GM18505 (cell line): ENCODE data around the gene AHRR.
"Not testable (repeated sequence)": the region's sequence is repeated elsewhere in the genome, so short reads cannot be mapped to it uniquely, and the experiment has no call there.

ENCODE experiments used
- ATAC-seq: cut with Tn5 transposase; IDR thresholded peaks from one replicate; pipeline ENCODE4 v1.9.1; 2021; ENCODE audit not compliant: unreplicated experiment
- POLR2A ChIP-seq: IDR thresholded peaks from 4 replicates; pipeline ENCODE4 v1.6.1; 2011; ENCODE audit warnings: borderline replicate concordance; ENCODE audit not compliant: insufficient read depth, insufficient read length; ENCODE audit errors: extremely low read depth

The AHRR gene

GRCh38 chr5:466661-467310 lies 145.3 kb downstream of the AHRR start:
- no peak for ATAC-seq

DNA sequence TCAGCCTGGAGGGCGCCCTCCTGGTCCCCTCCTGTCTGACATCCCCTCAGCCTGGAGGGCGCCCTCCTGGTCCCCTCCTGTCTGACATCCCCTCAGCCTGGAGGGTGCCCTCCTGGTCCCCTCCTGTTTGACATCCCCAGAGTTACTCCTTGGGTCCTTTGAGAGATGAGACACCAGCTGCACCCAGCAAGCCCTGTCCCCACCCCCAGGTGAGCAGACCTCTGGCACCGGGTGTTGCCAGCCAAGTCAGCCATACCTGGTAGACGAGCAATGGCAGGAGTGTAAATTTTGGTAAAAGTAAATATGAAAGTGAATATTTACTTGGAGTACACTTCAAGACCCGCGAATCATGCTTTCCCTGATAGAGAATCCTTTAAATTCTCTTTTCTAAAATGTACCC lies 146.9 kb downstream of the AHRR start:
- TF ChIP-seq POLR2A: no peak
- no peak for ATAC-seq

More at GRCh38 chr5:466661-467310, 145.3 kb downstream of the AHRR start:
- TF ChIP-seq POLR2A: no peak

- ATAC-seq: no peak
- no peak for TF ChIP-seq POLR2A
Measured at GRCh38 chr5:469752-470483, 148.4 kb downstream of the AHRR start.

DNA sequence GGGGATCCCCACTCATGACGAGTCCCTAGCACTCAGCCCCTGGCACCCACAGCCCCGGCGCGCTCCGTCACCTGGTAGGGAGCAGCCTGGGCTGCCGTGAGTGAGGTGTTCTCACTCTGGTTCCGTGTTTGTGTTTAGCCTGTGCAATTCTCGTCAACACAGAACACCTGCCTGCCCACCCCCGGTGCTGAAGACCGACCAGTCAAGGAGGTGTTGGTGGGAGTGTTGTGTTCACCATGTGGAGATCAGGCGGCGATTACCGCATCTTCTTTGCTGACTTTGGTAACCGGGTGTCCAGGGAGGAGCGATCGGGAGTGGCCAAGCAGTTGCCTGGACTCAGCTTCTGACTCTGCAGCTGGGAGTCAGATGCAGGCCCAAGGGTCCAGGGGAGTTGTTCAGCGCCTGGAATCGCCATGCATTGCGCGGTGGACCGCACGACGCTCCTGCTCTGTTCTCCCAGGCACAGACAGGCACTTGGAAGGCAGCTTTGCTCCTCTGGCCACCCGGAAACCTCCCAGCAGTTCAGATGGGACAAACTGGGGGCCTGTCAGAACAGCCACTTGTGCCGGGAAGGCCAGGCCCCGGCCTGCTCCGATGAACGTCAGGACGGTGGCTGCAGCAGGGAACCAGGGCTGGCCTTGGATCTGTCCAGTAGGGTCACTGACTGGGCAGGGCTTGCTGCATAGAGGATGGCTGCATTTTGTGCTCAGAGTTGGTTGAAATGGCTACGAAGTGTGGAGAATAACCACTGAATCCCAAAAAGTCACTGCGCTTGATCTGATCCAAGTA lies 149.6 kb downstream of the AHRR start:
- no peak for TF ChIP-seq POLR2A
- ATAC-seq: no peak

GRCh38 chr5:471750-472058 lies 150.2 kb downstream of the AHRR start:
- ATAC-seq: no peak
- TF ChIP-seq POLR2A: no peak

DNA sequence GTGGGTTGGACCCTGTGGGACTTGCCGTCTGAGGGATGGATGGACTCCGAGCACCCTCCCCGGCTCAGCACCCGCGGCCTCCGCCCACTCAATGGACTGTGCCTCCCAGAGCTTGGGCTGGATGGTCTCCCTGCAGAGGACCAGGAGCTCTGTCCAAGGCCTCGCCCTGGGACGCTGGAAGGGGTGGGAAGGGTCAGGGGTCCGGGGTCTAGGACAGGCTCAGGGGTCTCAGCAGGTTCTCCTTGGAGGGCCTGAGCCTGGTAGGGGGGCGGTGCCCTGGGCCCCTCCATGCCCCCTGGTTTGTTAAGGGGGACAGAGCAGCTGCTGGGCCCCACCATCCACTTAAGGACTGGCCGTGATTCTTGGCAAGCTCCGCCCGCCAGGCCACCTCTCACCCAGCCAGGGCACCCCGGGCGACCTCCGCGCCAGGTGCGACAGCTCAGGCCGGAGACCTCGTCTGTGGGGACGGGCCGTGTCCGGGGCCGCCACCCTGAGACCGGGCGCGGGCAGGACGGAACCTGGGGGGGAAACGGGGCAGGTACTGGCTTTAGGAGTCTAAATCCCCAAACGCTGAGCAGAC lies 150.7 kb downstream of the AHRR start:
- ATAC-seq: peak; percentile 6
- TF ChIP-seq POLR2A: no peak

DNA sequence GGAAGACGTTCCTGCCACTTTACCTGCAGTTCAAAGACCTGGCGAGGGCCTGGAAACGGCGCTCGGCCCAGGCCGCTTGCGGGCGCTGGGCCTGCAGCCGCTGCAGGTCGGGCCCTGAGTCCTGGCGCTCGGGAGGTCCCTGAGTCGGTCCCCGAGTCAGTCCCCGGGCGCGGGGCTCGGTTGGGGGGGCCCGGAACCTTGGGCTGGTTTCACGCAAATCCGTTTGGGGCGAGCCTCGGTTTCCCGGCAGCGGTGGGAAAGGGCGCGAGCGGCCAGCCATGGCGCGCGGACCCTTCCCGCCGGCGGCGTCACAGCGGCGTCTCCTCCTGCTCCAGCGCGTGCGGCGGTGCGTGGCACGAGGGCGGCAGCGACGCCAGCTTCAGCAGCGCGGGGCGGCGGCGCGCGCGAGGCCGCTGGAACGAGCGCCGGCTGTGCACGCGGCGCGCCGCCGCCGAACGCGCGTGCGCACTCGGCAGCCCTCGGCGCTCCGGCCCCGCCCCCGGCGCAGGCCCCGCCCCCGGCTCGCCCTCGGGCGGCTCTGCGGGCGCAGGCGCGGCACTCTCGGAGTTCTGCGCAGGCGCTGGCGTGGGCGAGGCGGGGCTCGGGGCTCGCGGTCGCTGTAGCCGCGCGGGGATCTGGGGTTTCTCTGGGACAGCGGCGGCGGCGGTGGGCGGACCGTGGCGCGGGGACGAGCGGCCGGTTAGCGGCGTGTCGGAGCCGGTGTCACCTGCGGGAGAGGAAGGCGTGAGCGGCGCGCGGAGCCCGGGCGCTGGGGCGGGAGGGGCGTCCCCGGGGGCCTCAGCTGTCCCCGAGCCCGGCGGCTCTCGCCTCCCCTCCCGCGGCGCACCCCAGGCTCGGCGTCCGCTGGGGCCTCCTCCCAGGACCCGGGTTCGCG lies 151.4 kb downstream of the AHRR start:
- TF ChIP-seq POLR2A: peak; percentile 75
- ATAC-seq: peak; percentile 71

DNA sequence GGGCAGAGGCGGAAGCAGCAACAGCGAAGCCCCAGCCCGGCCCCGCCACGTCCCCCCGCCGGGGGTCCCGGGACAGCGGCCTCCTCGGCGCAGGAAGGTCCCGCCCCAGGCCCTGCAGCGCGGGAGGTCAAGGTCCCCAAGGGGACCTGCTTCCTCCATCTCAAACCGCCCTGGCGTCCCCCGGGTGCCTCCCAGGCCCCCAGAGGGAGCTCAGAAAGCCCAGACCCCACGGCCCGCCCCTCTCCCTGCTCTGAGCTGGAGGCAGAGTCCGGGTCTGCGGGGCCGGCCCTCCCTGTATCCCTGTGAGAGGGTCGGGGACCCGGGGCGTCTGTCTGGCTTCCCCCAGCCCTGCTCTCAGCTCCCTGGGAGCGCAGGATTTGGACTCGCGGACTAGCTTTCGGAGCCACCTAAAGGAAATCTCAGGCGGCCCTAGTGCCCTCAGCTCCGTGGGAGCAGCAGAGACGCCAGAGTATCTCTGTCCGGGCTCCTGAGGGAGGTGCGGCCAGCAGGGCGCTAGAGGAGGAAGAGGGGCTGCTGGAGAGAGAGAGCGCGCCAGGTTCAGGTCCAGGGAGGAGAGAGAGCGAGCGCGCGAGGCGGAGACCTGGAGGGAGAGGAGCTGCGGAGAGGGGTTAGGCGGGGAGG lies 152.2 kb downstream of the AHRR start:
- ATAC-seq: peak; percentile 29

DNA sequence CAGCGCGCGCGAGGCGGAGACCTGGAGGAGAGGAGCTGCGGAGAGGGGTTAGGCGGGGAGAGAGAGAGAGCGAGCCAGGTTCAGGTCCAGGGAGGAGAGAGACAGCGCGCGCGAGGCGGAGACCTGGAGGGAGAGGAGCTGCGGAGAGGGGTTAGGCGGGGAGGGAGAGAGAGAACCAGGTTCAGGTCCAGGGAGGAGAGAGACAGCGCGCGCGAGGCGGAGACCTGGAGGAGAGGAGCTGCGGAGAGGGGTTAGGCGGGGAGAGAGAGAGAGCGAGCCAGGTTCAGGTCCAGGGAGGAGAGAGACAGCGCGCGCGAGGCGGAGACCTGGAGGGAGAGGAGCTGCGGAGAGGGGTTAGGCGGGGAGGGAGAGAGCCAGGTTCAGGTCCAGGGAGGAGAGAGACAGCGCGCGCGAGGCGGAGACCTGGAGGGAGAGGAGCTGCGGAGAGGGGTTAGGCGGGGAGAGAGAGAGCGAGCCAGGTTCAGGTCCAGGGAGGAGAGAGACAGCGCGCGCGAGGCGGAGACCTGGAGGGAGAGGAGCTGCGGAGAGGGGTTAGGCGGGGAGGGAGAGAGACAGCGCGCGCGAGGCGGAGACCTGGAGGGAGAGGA lies 152.8 kb downstream of the AHRR start:
- not testable (repeated sequence) for ATAC-seq

More for the DNA sequence above, 152.2 kb downstream of the AHRR start:
- TF ChIP-seq POLR2A: no peak

GRCh38 chr5:474840-475661 lies 153.5 kb downstream of the AHRR start:
- TF ChIP-seq POLR2A: no peak
- ATAC-seq: no peak

- TF ChIP-seq POLR2A: no peak
- no peak for ATAC-seq
Measured at GRCh38 chr5:475704-476101, 154.2 kb downstream of the AHRR start.

DNA sequence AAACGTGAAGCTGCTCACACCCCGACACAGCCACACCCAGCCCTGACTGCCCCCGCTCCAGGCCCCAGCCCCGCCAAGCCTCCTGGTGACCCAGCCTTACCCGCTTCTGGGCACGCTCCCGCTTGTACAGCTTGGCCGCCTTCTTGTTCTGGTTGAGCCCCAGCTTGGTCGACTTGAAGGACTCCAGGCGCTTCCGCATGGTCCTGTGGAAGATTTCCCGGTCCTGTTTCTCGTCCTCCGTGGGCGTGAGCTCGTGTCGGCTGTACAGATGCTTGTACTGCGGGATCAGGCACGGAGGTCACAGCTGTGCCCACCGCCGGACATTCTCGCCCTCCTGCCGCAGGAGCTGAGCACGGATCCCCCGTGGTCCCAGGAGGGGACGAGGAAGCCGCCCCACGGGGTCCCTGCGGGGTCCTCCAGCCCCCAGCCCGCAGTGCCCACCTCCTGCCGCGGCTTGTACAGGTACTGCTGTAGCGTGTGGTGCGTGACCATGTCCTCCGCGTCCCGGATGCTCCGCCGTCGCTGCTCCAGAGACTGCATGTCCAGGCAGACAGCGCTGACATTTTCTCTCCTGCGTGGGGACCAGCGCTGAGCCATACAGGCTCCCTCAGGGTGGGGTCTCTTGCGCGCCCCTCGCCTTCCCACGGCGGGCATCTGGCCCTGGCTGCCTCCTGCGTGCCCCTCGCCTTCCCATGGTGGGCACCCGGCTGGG lies 154.7 kb downstream of the AHRR start:
- no peak for TF ChIP-seq POLR2A
- no peak for ATAC-seq
